Measurements from ENCODE around the gene CEACAM6. TPM values are rescaled to one million over a fixed set of nuclear protein-coding genes. Genes with fewer than 3 reads are reported as not detected.

CEACAM6 gene
- total and polyA plus RNA-seq, 2 of the 13 experiments (the other 11 are each of a cell fraction or from before 2014, with no cell fraction given), result not detected

- ChIA-PET POLR2A (no interaction called here), CTCF (ENCODE audit: low intra/inter-chr PET ratio, low total read pairs) (no interaction called here)
- BruUV-seq (replicated peaks), result no TSS peak
- Histone ChIP-seq H2AFZ (ENCODE audit: low read length) (no peak overlapping the region), H4K20me1 (ENCODE audit: insufficient read depth, low read length) (no peaks in the 10 kb centered on the region), H3K9ac (ENCODE audit: insufficient read depth, low read depth, low read length) (no peak overlapping the region), H3K36me3 (replicated peaks in 1 of 2; ENCODE audit: control insufficient read depth in 1 of 2, insufficient read depth in 2 of 2, low read length in 2 of 2) (no peaks in the 10 kb centered on the region), H3K79me2 (ENCODE audit: insufficient read depth, low read length) (no peaks in the 10 kb centered on the region), H3K4me1 (ENCODE audit: insufficient read depth, low read length) (peaks cover 4% of the 10 kb centered on the region), H3K4me2 (ENCODE audit: low read depth, low read length) (no peak overlapping the region), H3K27ac (ENCODE audit: extremely low read length, insufficient read depth, low read length) (no peak overlapping the region), H3K4me3 (replicated peaks in 1 of 3; ENCODE audit: insufficient read depth in 1 of 3, low read depth in 2 of 3, low read length in 3 of 3) (no peak overlapping the region), H3K9me3 (ENCODE audit: low read length) (no peaks in the 10 kb centered on the region), H3K27me3 (ENCODE audit: control insufficient read depth in 1 of 2, insufficient read depth in 2 of 2, low read length in 2 of 2) (peaks cover 2 to 34% of the 10 kb centered on the region in 2 experiments; a peak in 4 of 5 replicates)
- FAIRE-seq (no peak), DNase-seq (ENCODE audit: low spot score) (no peak), ATAC-seq (no peak)
- in situ Hi-C loops (cut with HindIII; ENCODE audit: extremely low pct_ligation_motif_present, low pct_unique_long_range_greater_than_20kb), result no loop called here
- intact Hi-C loops (cut with micrococcal nuclease; ENCODE audit: unreplicated experiment), result no loop called here
- 15% methylated on average over 3 of the region's 3 CpGs for WGBS (ENCODE audit: low lambda C conversion rate)
- TF ChIP-seq FOXJ3 (CRISPR knock-in tag; IDR thresholded peaks at IDR 0.05; ENCODE audit: borderline replicate concordance) (no peak), TAF1 (CRISPR knock-in tag; IDR thresholded peaks at IDR 0.05) (no peak), AHDC1 (CRISPR knock-in tag; IDR thresholded peaks at IDR 0.05; ENCODE audit: borderline replicate concordance) (no peak), ATRX (CRISPR knock-in tag; IDR thresholded peaks at IDR 0.05; ENCODE audit: borderline replicate concordance) (no peak), ZNF512 (CRISPR knock-in tag; IDR thresholded peaks at IDR 0.05) (no peak), CEBPZ (IDR thresholded peaks at IDR 0.05; ENCODE audit: low read length) (no peak), ZNF652 (CRISPR knock-in tag; IDR thresholded peaks at IDR 0.05; ENCODE audit: borderline replicate concordance, low read depth) (no peak), ZNF329 (CRISPR knock-in tag; IDR thresholded peaks at IDR 0.05; ENCODE audit: low read depth) (no peak), DMAP1 (CRISPR knock-in tag; IDR thresholded peaks at IDR 0.05) (no peak)
- TF ChIP-seq, protein P1, sequence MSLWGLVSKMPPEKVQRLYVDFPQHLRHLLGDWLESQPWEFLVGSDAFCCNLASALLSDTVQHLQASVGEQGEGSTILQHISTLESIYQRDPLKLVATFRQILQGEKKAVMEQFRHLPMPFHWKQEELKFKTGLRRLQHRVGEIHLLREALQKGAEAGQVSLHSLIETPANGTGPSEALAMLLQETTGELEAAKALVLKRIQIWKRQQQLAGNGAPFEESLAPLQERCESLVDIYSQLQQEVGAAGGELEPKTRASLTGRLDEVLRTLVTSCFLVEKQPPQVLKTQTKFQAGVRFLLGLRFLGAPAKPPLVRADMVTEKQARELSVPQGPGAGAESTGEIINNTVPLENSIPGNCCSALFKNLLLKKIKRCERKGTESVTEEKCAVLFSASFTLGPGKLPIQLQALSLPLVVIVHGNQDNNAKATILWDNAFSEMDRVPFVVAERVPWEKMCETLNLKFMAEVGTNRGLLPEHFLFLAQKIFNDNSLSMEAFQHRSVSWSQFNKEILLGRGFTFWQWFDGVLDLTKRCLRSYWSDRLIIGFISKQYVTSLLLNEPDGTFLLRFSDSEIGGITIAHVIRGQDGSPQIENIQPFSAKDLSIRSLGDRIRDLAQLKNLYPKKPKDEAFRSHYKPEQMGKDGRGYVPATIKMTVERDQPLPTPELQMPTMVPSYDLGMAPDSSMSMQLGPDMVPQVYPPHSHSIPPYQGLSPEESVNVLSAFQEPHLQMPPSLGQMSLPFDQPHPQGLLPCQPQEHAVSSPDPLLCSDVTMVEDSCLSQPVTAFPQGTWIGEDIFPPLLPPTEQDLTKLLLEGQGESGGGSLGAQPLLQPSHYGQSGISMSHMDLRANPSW (CRISPR knock-in tag; IDR thresholded peaks at IDR 0.05; ENCODE audit: borderline replicate concordance), result no peak
- TF ChIP-seq, protein P2, sequence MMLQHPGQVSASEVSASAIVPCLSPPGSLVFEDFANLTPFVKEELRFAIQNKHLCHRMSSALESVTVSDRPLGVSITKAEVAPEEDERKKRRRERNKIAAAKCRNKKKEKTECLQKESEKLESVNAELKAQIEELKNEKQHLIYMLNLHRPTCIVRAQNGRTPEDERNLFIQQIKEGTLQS (CRISPR knock-in tag; IDR thresholded peaks at IDR 0.05), result no peak
Measured at GRCh38 chr19:41804336-41804735, 49.0 kb downstream of the CEACAM6 start.
